Mucosa of rectum (tissue), 2 donors: Measurements from ENCODE around the gene VIPR1.
A peak's percentile ranks its signal among the peaks of the same experiment; 100 is the strongest.
"Not testable (repeated sequence)": the region's sequence is repeated elsewhere in the genome, so short reads cannot be mapped to it uniquely, and the experiment has no call there.

Experiments
- H3K27ac ChIP-seq, 2 donors: one replicate each; pipeline ENCODE4 v1.7.0; 2013; ENCODE audit warnings: inconsistent platforms in 2 of 2, low read depth in 2 of 2, low read length in 2 of 2
- H3K27me3 ChIP-seq, 2 donors: one replicate each; pipeline ENCODE4 v1.7.0; 2013; ENCODE audit warnings: low read length in 2 of 2; ENCODE audit not compliant: control insufficient read depth in 2 of 2, insufficient read depth in 2 of 2
- H3K36me3 ChIP-seq, 2 donors: one replicate each; pipeline ENCODE4 v1.7.0; 2013; ENCODE audit warnings: low read length in 2 of 2; ENCODE audit not compliant: control insufficient read depth in 2 of 2, insufficient read depth in 2 of 2
- H3K4me1 ChIP-seq, 2 donors: one replicate each; pipeline ENCODE4 v1.7.0; 2013; ENCODE audit warnings: low read length in 2 of 2, mild to moderate bottlenecking in 1 of 2; ENCODE audit not compliant: control insufficient read depth in 2 of 2, insufficient read depth in 2 of 2
- H3K4me3 ChIP-seq, 2 donors: one replicate each; pipeline ENCODE4 v1.7.0; 2013; ENCODE audit warnings: low read length in 2 of 2
- H3K9ac ChIP-seq, 2 donors: one replicate each; pipeline ENCODE4 v1.7.0; 2013; ENCODE audit warnings: low read length in 2 of 2, low read depth in 1 of 2, mild to moderate bottlenecking in 1 of 2
- H3K9me3 ChIP-seq, 2 donors: one replicate each; pipeline ENCODE4 v1.7.0; 2013; ENCODE audit warnings: low read length in 2 of 2; ENCODE audit not compliant: control insufficient read depth in 2 of 2
- donor health status: healthy.
- donor health status: Normal muscosa, but diverticular disease.

Gene VIPR1

GRCh38 chr3:42557854-42558253 is 55.4 kb downstream of the VIPR1 start:
- peaks cover 13 to 20% of the 10 kb centered on the region in 2 donors for H3K36me3 ChIP-seq
- no peak overlapping the region for H3K4me3 ChIP-seq
- H3K27me3 ChIP-seq = no peaks in the 10 kb centered on the region
- no peak overlapping the region for H3K9ac ChIP-seq
- H3K4me1 ChIP-seq = no peaks in the 10 kb centered on the region
- no peaks in the 10 kb centered on the region for H3K9me3 ChIP-seq
- H3K27ac ChIP-seq = no peak overlapping the region

- H3K4me1 ChIP-seq = no peaks in the 10 kb centered on the region
- no peak overlapping the region for H3K27ac ChIP-seq
- H3K4me3 ChIP-seq = no peak overlapping the region
- H3K9me3 ChIP-seq = no peaks in the 10 kb centered on the region
- H3K27me3 ChIP-seq = no peaks in the 10 kb centered on the region
- H3K9ac ChIP-seq = no peak overlapping the region
- peaks cover 10 to 20% of the 10 kb centered on the region in 2 donors for H3K36me3 ChIP-seq
Observed at GRCh38 chr3:42562047-42562907, 59.8 kb downstream of the VIPR1 start.

GRCh38 chr3:42569593-42570142 is 67.2 kb downstream of the VIPR1 start:
- Histone ChIP-seq H3K9ac (no peak overlapping the region), H3K27ac (no peak overlapping the region), H3K4me1 (no peaks in the 10 kb centered on the region), H3K9me3 (no peaks in the 10 kb centered on the region), H3K36me3 (peaks cover 0 to 15% of the 10 kb centered on the region in 2 donors), H3K27me3 (no peaks in the 10 kb centered on the region), H3K4me3 (no peak overlapping the region)

GRCh38 chr3:42572278-42572677 is 69.8 kb downstream of the VIPR1 start:
- H3K36me3 ChIP-seq = peaks cover 0 to 9% of the 10 kb centered on the region in 2 donors
- no peak overlapping the region for H3K27ac ChIP-seq
- no peak overlapping the region for H3K9ac ChIP-seq
- no peaks in the 10 kb centered on the region for H3K4me1 ChIP-seq
- no peaks in the 10 kb centered on the region for H3K27me3 ChIP-seq
- H3K4me3 ChIP-seq = no peak overlapping the region
- H3K9me3 ChIP-seq = no peaks in the 10 kb centered on the region

- no peak overlapping the region for H3K4me3 ChIP-seq
- no peak overlapping the region for H3K27ac ChIP-seq
- H3K36me3 ChIP-seq = peaks cover 0 to 8% of the 10 kb centered on the region in 2 donors
- H3K27me3 ChIP-seq = no peaks in the 10 kb centered on the region
- no peak overlapping the region for H3K9ac ChIP-seq
- no peaks in the 10 kb centered on the region for H3K9me3 ChIP-seq
- no peaks in the 10 kb centered on the region for H3K4me1 ChIP-seq
Observed at GRCh38 chr3:42575137-42575741, 72.8 kb downstream of the VIPR1 start.

GRCh38 chr3:42578054-42578453 is 75.6 kb downstream of the VIPR1 start:
- no peak overlapping the region for H3K4me3 ChIP-seq
- H3K9me3 ChIP-seq = no peaks in the 10 kb centered on the region
- peaks cover 6 to 7% of the 10 kb centered on the region in 2 donors for H3K4me1 ChIP-seq
- no peak overlapping the region for H3K9ac ChIP-seq
- H3K36me3 ChIP-seq = peaks cover 0 to 8% of the 10 kb centered on the region in 2 donors
- H3K27me3 ChIP-seq = no peaks in the 10 kb centered on the region
- H3K27ac ChIP-seq = no peak overlapping the region

GRCh38 chr3:42579346-42579745 is 76.9 kb downstream of the VIPR1 start:
- H3K27me3 ChIP-seq, H3K4me3 ChIP-seq, H3K36me3 ChIP-seq, H3K9ac ChIP-seq, H3K4me1 ChIP-seq, H3K27ac ChIP-seq, H3K9me3 ChIP-seq: not testable (repeated sequence)

GRCh38 chr3:42581400-42581708 is 78.9 kb downstream of the VIPR1 start:
- H3K27ac ChIP-seq = peak overlapping the region; percentile 82 to 84
- peak overlapping the region; percentile 81 to 85 for H3K4me3 ChIP-seq
- H3K4me1 ChIP-seq = peaks cover 6 to 7% of the 10 kb centered on the region in 2 donors
- H3K36me3 ChIP-seq = peaks cover 0 to 2% of the 10 kb centered on the region in 2 donors
- no peaks in the 10 kb centered on the region for H3K27me3 ChIP-seq
- no peaks in the 10 kb centered on the region for H3K9me3 ChIP-seq
- H3K9ac ChIP-seq = peak overlapping the region; percentile 80

GRCh38 chr3:42581709-42582473 is 79.4 kb downstream of the VIPR1 start, which contains the start of gene SEC22C:
Gene SEC22C, minus strand, starts transcription at chr3:42581967. Its CDS starts 12,921 bp downstream, at chr3:42569046.
- peak within 1 kb of the TSS; percentile 80 for H3K9ac ChIP-seq
- H3K27me3 ChIP-seq = no peaks in the 10 kb centered on the region
- peaks cover 0 to 2% of the 10 kb centered on the region in 2 donors for H3K36me3 ChIP-seq
- H3K27ac ChIP-seq = peak within 1 kb of the TSS; percentile 82 to 84
- peak within 1 kb of the TSS; percentile 81 to 85 for H3K4me3 ChIP-seq
- peaks cover 6 to 7% of the 10 kb centered on the region in 2 donors for H3K4me1 ChIP-seq
- no peaks in the 10 kb centered on the region for H3K9me3 ChIP-seq
